ENCODE data around the gene FSD1L. TPM values are rescaled to one million over a fixed set of nuclear protein-coding genes. Genes with fewer than 3 reads are reported as not detected.

FSD1L gene
- polyA plus RNA-seq, 1 experiment = 0.81 TPM

GRCh38 chr9:105416840-105417239 lies 31.0 kb upstream of the FSD1L start:
- DNase-seq (ENCODE audit: low read depth) = no peak
- H3K4me3 ChIP-seq (ENCODE audit: low read depth, low read length) = no peak overlapping the region
- no peaks in the 10 kb centered on the region for H3K36me3 ChIP-seq (ENCODE audit: control insufficient read depth, insufficient read depth, low read length)
- POLR2A ChIA-PET = no interaction called here
- CTCF ChIA-PET = interaction anchor here (0.6 to 5.6 kb wide), 2 partner anchors 168 to 259 kb away, joined by 4 to 55 read pairs; no protein-coding TSS in a partner anchor
- H3K27me3 ChIP-seq (ENCODE audit: control insufficient read depth, insufficient read depth, low read length) = no peaks in the 10 kb centered on the region
- TF ChIP-seq CTCF (IDR thresholded peaks at IDR 0.05; ENCODE audit: insufficient read depth, low read depth, low read length) = no peak

GRCh38 chr9:105418588-105419500 lies 29.0 kb upstream of the FSD1L start:
- TF ChIP-seq CTCF (IDR thresholded peaks at IDR 0.05; ENCODE audit: insufficient read depth, low read depth, low read length) = no peak
- Histone ChIP-seq H3K27me3 (ENCODE audit: control insufficient read depth, insufficient read depth, low read length) (no peaks in the 10 kb centered on the region), H3K4me3 (ENCODE audit: low read depth, low read length) (no peak overlapping the region), H3K36me3 (ENCODE audit: control insufficient read depth, insufficient read depth, low read length) (no peaks in the 10 kb centered on the region)
- ChIA-PET CTCF (interaction anchor here (0.9 to 1.5 kb wide), 5 partner anchors 259 to 640 kb away, joined by 3 to 6 read pairs (median 3); no protein-coding TSS in a partner anchor), POLR2A (no interaction called here)
- DNase-seq (ENCODE audit: low read depth) = no peak

GRCh38 chr9:105419816-105420597 lies 27.8 kb upstream of the FSD1L start:
- no peak for TF ChIP-seq CTCF (IDR thresholded peaks at IDR 0.05; ENCODE audit: insufficient read depth, low read depth, low read length)

GRCh38 chr9:105421154-105421553 lies 26.7 kb upstream of the FSD1L start:
- H3K36me3 ChIP-seq (ENCODE audit: control insufficient read depth, insufficient read depth, low read length) = no peaks in the 10 kb centered on the region
- TF ChIP-seq CTCF (IDR thresholded peaks at IDR 0.05; ENCODE audit: insufficient read depth, low read depth, low read length) = no peak
- no peaks in the 10 kb centered on the region for H3K27me3 ChIP-seq (ENCODE audit: control insufficient read depth, insufficient read depth, low read length)
- no peak for DNase-seq (ENCODE audit: low read depth)
- no peak overlapping the region for H3K4me3 ChIP-seq (ENCODE audit: low read depth, low read length)
- ChIA-PET CTCF (interaction anchor here (1.0 kb wide), 1 partner anchor 558 kb away, joined by 3 read pairs; no protein-coding TSS in a partner anchor), POLR2A (no interaction called here)

More at GRCh38 chr9:105419816-105420597, 27.8 kb upstream of the FSD1L start:
- POLR2A ChIA-PET = no interaction called here
- CTCF ChIA-PET = interaction anchor here (0.9 to 1.0 kb wide), 2 partner anchors 557 to 612 kb away, joined by 3 read pairs; no protein-coding TSS in a partner anchor
- Histone ChIP-seq H3K27me3 (ENCODE audit: control insufficient read depth, insufficient read depth, low read length) (no peaks in the 10 kb centered on the region), H3K36me3 (ENCODE audit: control insufficient read depth, insufficient read depth, low read length) (no peaks in the 10 kb centered on the region), H3K4me3 (ENCODE audit: low read depth, low read length) (no peak overlapping the region)
- DNase-seq (ENCODE audit: low read depth) = no peak

- Histone ChIP-seq H3K36me3 (ENCODE audit: control insufficient read depth, insufficient read depth, low read length) (no peaks in the 10 kb centered on the region), H3K4me3 (ENCODE audit: low read depth, low read length) (no peak overlapping the region), H3K27me3 (ENCODE audit: control insufficient read depth, insufficient read depth, low read length) (no peaks in the 10 kb centered on the region)
- no peak for DNase-seq (ENCODE audit: low read depth)
- CTCF ChIA-PET = interaction anchor here (1.8 kb wide), 1 partner anchor 13 kb away, joined by 3 read pairs; no protein-coding TSS in a partner anchor
- no peak for TF ChIP-seq CTCF (IDR thresholded peaks at IDR 0.05; ENCODE audit: insufficient read depth, low read depth, low read length)
- POLR2A ChIA-PET = no interaction called here
Measured at GRCh38 chr9:105421864-105422263, 26.0 kb upstream of the FSD1L start.

Measured in BJ (cell line).